ENCODE measurements around the gene PAPPA. TPM values are rescaled to one million over a fixed set of nuclear protein-coding genes. Genes with fewer than 3 reads are reported as not detected.

The PAPPA gene
- total RNA-seq, 1 experiment from 2014 or later: 3.9 TPM

DNA sequence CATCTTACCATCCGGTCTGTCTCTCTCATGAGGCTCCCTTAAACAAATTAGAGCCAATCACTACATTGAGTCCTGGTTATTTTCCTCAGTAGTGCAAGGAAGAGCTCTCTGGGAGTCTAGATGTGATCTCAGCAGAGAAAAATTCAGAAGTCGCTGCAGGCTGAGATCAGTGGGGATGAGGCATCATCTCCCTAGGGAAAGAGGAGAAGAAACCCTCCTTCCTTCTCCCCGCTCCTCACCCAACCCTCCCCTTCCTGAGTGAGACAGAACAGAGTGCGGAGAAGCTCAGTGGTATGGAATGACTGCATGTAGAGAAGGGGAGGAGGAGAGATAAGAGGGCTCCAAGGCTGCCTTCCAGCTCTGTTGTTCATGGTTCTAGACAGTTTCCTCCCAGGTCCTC is 80.5 kb downstream of the PAPPA start:
- CTCF ChIA-PET: no interaction called here
- DNase-seq: no peak
- no peak for TF ChIP-seq EZH2 (IDR thresholded peaks at IDR 0.05; ENCODE audit: low read depth)
- TF ChIP-seq, protein P1, sequence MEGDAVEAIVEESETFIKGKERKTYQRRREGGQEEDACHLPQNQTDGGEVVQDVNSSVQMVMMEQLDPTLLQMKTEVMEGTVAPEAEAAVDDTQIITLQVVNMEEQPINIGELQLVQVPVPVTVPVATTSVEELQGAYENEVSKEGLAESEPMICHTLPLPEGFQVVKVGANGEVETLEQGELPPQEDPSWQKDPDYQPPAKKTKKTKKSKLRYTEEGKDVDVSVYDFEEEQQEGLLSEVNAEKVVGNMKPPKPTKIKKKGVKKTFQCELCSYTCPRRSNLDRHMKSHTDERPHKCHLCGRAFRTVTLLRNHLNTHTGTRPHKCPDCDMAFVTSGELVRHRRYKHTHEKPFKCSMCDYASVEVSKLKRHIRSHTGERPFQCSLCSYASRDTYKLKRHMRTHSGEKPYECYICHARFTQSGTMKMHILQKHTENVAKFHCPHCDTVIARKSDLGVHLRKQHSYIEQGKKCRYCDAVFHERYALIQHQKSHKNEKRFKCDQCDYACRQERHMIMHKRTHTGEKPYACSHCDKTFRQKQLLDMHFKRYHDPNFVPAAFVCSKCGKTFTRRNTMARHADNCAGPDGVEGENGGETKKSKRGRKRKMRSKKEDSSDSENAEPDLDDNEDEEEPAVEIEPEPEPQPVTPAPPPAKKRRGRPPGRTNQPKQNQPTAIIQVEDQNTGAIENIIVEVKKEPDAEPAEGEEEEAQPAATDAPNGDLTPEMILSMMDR (conservative IDR thresholded peaks at IDR 0.05): no peak

DNA sequence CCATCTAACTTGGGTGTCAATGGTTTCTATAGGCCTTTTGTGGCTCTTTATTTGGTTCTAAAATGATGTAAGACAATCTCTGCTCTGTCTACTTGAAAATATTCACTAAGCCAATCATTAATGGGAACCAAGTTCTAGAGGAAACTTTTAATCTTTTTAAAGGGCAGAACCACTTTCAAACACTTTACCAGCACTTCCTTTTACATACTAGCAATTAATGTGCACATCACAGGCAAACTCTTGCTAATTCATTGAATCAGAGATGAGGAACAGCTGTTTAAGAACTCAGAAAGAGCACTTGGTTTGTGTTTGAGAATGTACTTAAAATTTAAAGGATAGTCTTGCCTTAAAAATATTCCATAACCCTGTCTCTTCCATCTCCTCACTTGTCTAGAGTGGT is 83.4 kb downstream of the PAPPA start:
- no peak overlapping the region for H2AFZ ChIP-seq
- H3K4me2 ChIP-seq: no peak overlapping the region
- POLR2A ChIA-PET (ENCODE audit: unreplicated experiment): no interaction called here
- DNase-seq: no peak
- intact Hi-C loops (cut with micrococcal nuclease; ENCODE audit: unreplicated experiment): loop anchor here (10.0 kb wide), 1 partner anchor 58 kb away; no protein-coding TSS in a partner anchor
- H4K20me1 ChIP-seq (ENCODE audit: insufficient read depth): no peaks in the 10 kb centered on the region
- no peaks in the 10 kb centered on the region for H3K4me1 ChIP-seq (replicated peaks; ENCODE audit: insufficient read depth)
- H3K9me2 ChIP-seq (ENCODE audit: insufficient read depth): no peaks in the 10 kb centered on the region
- H3K27ac ChIP-seq: no peak overlapping the region
- CTCF ChIA-PET: no interaction called here
- no peak overlapping the region for H3K4me3 ChIP-seq
- no peaks in the 10 kb centered on the region for H3F3A ChIP-seq (ENCODE audit: insufficient read depth, low read depth)
- no peaks in the 10 kb centered on the region for H3K27me3 ChIP-seq (ENCODE audit: insufficient read depth, low read depth)
- TF ChIP-seq EZH2 (IDR thresholded peaks at IDR 0.05; ENCODE audit: low read depth): no peak
- TF ChIP-seq, protein P1 (conservative IDR thresholded peaks at IDR 0.05): no peak
- no TSS peak for BruUV-seq (replicated peaks)
- no peaks in the 10 kb centered on the region for H3K9me3 ChIP-seq (ENCODE audit: insufficient read depth, low read depth)
- no peaks in the 10 kb centered on the region for H3K36me3 ChIP-seq (ENCODE audit: low read depth)
- H3K79me2 ChIP-seq (ENCODE audit: low read depth): no peaks in the 10 kb centered on the region

More for the DNA sequence above, 80.5 kb downstream of the PAPPA start:
- Histone ChIP-seq H3K27ac (no peak overlapping the region), H3K4me2 (no peak overlapping the region), H4K20me1 (ENCODE audit: insufficient read depth) (no peaks in the 10 kb centered on the region), H3K79me2 (ENCODE audit: low read depth) (no peaks in the 10 kb centered on the region), H3K4me3 (no peak overlapping the region), H2AFZ (no peak overlapping the region), H3F3A (ENCODE audit: insufficient read depth, low read depth) (no peaks in the 10 kb centered on the region), H3K36me3 (ENCODE audit: low read depth) (no peaks in the 10 kb centered on the region), H3K4me1 (replicated peaks; ENCODE audit: insufficient read depth) (no peaks in the 10 kb centered on the region), H3K27me3 (ENCODE audit: insufficient read depth, low read depth) (no peaks in the 10 kb centered on the region), H3K9me3 (ENCODE audit: insufficient read depth, low read depth) (no peaks in the 10 kb centered on the region), H3K9me2 (ENCODE audit: insufficient read depth) (no peaks in the 10 kb centered on the region)
- POLR2A ChIA-PET (ENCODE audit: unreplicated experiment): no interaction called here
- no TSS peak for BruUV-seq (replicated peaks)
- intact Hi-C loops (cut with micrococcal nuclease; ENCODE audit: unreplicated experiment): loop anchor here (10.0 kb wide), 1 partner anchor 61 kb away; no protein-coding TSS in a partner anchor

DNA sequence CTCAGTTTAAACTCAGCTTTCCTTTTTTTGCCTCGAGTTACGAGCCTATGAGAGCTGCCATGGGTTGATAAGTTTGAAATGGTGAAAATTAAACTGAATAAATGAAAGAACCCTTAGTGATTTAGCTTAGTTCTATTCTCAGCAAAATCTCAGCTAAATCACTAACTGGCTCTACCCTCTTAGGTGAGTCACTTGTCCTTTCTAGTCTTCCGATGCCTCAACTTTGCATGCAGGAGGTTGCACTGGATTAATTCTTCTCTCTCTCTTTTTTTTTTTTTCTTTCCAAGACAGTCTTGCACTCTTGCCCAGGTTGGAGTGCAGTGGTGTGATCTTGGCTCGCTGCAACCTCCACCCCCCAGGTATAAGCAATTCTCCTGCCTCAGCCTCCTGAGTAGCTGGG is 83.9 kb downstream of the PAPPA start:
- Histone ChIP-seq H3K36me3 (ENCODE audit: low read depth) (no peaks in the 10 kb centered on the region), H3K27ac (no peak overlapping the region), H3K9me3 (ENCODE audit: insufficient read depth, low read depth) (no peaks in the 10 kb centered on the region), H3K4me2 (no peak overlapping the region), H3K4me1 (replicated peaks; ENCODE audit: insufficient read depth) (no peaks in the 10 kb centered on the region), H2AFZ (no peak overlapping the region), H4K20me1 (ENCODE audit: insufficient read depth) (no peaks in the 10 kb centered on the region), H3K27me3 (ENCODE audit: insufficient read depth, low read depth) (no peaks in the 10 kb centered on the region), H3K79me2 (ENCODE audit: low read depth) (no peaks in the 10 kb centered on the region), H3K4me3 (no peak overlapping the region), H3K9me2 (ENCODE audit: insufficient read depth) (no peaks in the 10 kb centered on the region), H3F3A (ENCODE audit: insufficient read depth, low read depth) (no peaks in the 10 kb centered on the region)
- intact Hi-C loops (cut with micrococcal nuclease; ENCODE audit: unreplicated experiment): loop anchor here (10.0 kb wide), 1 partner anchor 57 kb away; no protein-coding TSS in a partner anchor
- no peak for DNase-seq
- no peak for TF ChIP-seq EZH2 (IDR thresholded peaks at IDR 0.05; ENCODE audit: low read depth)
- TF ChIP-seq, protein P1 (conservative IDR thresholded peaks at IDR 0.05): no peak
- CTCF ChIA-PET: no interaction called here
- POLR2A ChIA-PET (ENCODE audit: unreplicated experiment): no interaction called here
- BruUV-seq (replicated peaks): no TSS peak

All from PC-9 (cell line).